Tibial artery (tissue), 4 donors: ENCODE results near the gene SH3PXD2B.

ENCODE experiments used
- DNase-seq, 2 donors: peaks; one replicate each; pipeline ENCODE4 v3.0.0-alpha.2; 2019
- H3K27ac ChIP-seq, 2 donors: fragments of 200-600 bp; sonication (generic) in 1 of 2; 1 replicate in 1 of 2; 2 replicates in 1 of 2; pipeline ENCODE4 v1.5.1; 2018 to 2019; ENCODE audit warnings: mild to moderate bottlenecking in 1 of 2
- H3K27me3 ChIP-seq, 2 donors: fragments of 200-600 bp; sonication (generic) in 1 of 2; one replicate each; pipeline versions ENCODE4 v1.5.1 to v1.6.0; 2016 to 2019
- H3K36me3 ChIP-seq, 3 donors: fragments of 200-600 bp; sonication (generic) in 2 of 3; one replicate each; pipeline ENCODE4 v1.5.1; 2016 to 2019; ENCODE audit warnings: mild to moderate bottlenecking in 2 of 3
- H3K4me1 ChIP-seq, 4 donors: fragments of 200-600 bp; sonication (generic) in 2 of 4; 1 replicate in 3 of 4; 2 replicates in 1 of 4; pipeline ENCODE4 v1.5.1; 2016 to 2019
- H3K4me3 ChIP-seq, 2 donors: fragments of 200-600 bp; sonication (generic) in 1 of 2; 1 replicate in 1 of 2; 2 replicates in 1 of 2; pipeline ENCODE4 v1.5.1; 2018 to 2019; ENCODE audit warnings: mild to moderate bottlenecking in 2 of 2
- H3K9me3 ChIP-seq, 3 donors: fragments of 200-600 bp; sonication (generic) in 1 of 3; one replicate each; pipeline ENCODE4 v1.5.1; 2016 to 2019
- intact Hi-C: fragments of 100-400 bp; cut with DNase I; formaldehyde crosslinking; loops from one replicate; pipeline ENCODE4 v1.15.0; 2023; ENCODE audit warnings: low total_unique reads
- TF ChIP-seq, protein P1 (sequence below), 2 experiments: fragments of 200-600 bp in 1 of 2; fragments of 450-650 bp in 1 of 2; IDR thresholded peaks; one replicate each; pipeline ENCODE4 v1.5.1; 2017 to 2019; ENCODE audit warnings: antibody characterized with exemption in 2 of 2, mild to moderate bottlenecking in 1 of 2, moderate library complexity in 1 of 2

SH3PXD2B gene

DNA sequence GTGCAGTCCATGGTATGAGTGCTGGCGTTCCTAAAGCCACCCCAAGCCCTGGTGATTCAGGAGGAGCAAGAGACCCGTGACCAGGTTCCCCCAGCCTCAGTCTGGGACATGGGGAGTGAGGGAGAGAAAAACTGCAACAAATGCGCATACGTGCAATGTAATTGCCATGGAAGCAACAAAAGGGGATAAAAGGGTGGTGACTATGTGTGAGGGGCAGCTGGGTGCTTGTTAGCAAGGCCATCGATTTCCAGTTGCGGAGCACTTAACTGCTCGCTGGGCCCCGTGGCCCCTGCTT lies 709 bp upstream of the SH3PXD2B start:
- Histone ChIP-seq H3K36me3 (no peaks in the 10 kb centered on the region), H3K27me3 (no peaks in the 10 kb centered on the region), H3K27ac (peak overlapping the region; percentile 65 to 90), H3K4me1 (peaks cover 0 to 47% (median 36%) of the 10 kb centered on the region in 4 donors), H3K9me3 (no peaks in the 10 kb centered on the region), H3K4me3 (peak overlapping the region; percentile 96 to 97)
- intact Hi-C loops = no loop called here
- TF ChIP-seq, protein P1, sequence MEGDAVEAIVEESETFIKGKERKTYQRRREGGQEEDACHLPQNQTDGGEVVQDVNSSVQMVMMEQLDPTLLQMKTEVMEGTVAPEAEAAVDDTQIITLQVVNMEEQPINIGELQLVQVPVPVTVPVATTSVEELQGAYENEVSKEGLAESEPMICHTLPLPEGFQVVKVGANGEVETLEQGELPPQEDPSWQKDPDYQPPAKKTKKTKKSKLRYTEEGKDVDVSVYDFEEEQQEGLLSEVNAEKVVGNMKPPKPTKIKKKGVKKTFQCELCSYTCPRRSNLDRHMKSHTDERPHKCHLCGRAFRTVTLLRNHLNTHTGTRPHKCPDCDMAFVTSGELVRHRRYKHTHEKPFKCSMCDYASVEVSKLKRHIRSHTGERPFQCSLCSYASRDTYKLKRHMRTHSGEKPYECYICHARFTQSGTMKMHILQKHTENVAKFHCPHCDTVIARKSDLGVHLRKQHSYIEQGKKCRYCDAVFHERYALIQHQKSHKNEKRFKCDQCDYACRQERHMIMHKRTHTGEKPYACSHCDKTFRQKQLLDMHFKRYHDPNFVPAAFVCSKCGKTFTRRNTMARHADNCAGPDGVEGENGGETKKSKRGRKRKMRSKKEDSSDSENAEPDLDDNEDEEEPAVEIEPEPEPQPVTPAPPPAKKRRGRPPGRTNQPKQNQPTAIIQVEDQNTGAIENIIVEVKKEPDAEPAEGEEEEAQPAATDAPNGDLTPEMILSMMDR (IDR thresholded peaks at IDR 0.05) = no peak
- peak in 1 of 2 donors; percentile 74 for DNase-seq

DNA sequence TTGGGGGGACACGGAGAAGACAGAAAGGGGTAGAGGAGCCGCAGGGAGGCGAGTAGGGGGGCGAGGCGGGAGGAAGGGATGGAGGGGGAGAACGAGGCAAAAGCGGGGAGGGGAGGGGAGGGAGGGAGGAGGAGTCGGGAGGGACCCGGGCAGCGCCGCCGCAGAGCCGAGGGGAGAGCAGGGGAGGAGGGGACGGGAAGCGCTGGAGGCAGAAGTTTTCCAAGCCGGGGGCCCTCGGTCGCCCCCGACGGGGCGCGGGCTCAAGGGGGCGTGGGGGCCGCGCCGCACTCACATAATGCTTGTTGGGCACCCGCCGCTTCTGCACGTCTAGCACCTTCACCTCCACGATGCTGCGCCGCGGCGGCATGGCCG lies 353 bp downstream of the SH3PXD2B start:
- Histone ChIP-seq H3K36me3 (no peaks in the 10 kb centered on the region), H3K9me3 (no peaks in the 10 kb centered on the region), H3K27ac (peak overlapping the region; percentile 86 to 90), H3K4me1 (peaks cover 0 to 47% (median 37%) of the 10 kb centered on the region in 4 donors), H3K4me3 (peak overlapping the region; percentile 96 to 97), H3K27me3 (no peaks in the 10 kb centered on the region)
- intact Hi-C loops = loop anchor here (2.0 kb wide), 1 partner anchor 35 kb away; no protein-coding TSS in a partner anchor
- peak in 1 of 2 donors; percentile 82 for DNase-seq
- TF ChIP-seq, protein P1 (IDR thresholded peaks at IDR 0.05) = no peak

DNA sequence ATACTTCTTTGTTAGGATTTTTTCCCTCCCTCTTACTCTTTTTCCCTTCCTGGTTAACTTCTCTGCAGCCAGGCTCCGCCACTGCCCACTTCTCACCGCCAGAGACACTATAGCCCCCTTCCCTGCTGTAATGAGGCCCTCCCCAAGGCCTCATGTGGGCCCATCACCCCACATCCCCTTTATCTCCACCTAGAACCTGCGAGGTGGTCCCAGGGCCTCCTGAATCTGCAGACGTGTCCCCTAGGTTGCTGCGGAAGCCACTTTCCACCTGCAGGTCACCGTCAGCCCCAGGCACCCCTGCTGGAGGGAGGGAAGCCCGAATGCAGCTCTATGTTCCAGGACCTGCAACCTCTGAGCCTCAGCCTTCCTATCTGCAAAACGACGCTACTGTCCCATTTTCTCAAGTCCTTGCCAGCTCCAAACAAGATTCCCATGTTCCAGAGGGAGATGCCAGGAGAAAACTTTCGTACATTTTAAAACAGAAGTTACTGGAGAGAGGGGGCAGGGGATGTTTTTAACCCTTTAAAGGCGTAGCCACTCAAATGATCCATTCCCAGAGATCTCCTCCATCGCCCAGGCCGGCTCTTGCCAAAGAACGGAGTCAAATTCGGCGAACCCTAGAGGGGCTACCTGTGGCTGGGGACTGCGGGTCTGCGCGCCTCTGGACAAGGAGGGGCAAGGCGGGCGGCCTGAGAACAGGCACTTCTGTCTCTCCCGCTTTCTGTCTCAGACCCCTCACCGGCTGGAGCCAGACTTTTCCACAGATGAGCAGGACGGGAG lies 929 bp downstream of the SH3PXD2B start:
- peak overlapping the region; percentile 96 to 97 for H3K4me3 ChIP-seq
- H3K27me3 ChIP-seq = no peaks in the 10 kb centered on the region
- intact Hi-C loops = loop anchor here (2.0 kb wide), 1 partner anchor 35 kb away; no protein-coding TSS in a partner anchor
- no peaks in the 10 kb centered on the region for H3K9me3 ChIP-seq
- peaks cover 0 to 47% (median 37%) of the 10 kb centered on the region in 4 donors for H3K4me1 ChIP-seq
- DNase-seq = peak in 1 of 2 donors; percentile 78
- no peaks in the 10 kb centered on the region for H3K36me3 ChIP-seq
- H3K27ac ChIP-seq = peak overlapping the region; percentile 86 to 90
- TF ChIP-seq, protein P1 (IDR thresholded peaks at IDR 0.05) = peak; percentile 50 to 51

DNA sequence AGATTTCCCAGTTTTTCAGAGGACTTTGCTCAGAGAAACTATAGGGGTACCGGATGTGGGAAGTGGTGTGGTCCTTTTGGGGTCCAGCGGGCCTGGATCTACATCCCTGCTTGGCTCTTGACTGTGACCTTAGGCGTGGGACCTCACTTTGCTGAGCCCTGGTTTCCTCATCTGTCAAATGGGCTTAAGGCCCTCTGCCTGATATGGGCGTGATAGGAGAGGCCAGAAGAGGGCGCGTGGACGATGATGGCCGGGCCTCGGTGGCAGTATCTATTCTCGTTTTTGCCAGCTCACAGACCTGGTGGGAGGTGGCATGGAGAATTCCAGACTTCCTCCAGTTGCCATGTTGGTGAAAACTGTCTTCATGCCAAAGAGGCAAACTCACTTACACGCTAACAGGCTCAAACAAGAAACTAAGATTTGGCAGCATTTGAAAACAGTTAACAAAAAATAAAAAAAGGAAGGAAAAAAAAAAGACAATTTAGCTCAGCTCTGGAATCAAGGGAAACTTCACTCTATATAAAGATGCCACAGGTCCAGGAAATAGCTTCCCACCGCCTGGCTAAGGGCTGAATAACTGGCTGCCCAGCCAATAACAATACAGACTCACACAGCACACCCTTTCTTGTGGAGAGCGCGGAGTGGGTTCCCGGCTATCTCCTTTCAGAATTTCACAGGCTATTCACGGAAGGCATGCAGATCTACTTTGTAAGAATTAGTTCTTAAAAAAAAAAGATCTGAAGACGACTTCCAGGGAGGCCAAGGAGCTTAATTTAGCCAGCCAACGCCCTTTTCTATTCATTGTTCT lies 1.7 kb downstream of the SH3PXD2B start:
- intact Hi-C loops = loop anchor here (2.0 kb wide), 1 partner anchor 34 kb away; no protein-coding TSS in a partner anchor

DNA sequence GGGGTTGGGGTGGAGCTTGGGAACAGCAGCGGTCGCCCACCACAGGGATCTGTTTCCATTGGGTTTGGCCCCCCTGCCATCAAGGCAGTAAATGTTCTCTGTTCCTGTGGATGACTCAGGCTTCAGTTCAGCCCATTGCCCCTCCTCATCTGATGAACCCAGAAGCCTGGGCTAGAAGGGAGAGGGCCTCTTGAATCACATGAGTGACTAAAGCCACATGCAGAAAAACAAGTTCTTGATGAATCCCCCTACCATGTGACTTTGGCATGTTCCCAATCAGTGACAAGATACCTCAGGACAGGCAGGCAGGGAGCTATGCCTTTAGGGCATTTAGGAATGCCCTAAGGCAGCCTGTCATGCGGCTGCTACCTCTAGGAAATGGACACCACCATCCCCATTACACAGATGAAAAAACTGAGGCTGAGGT lies 2.5 kb downstream of the SH3PXD2B start:
- peaks cover 2 to 59% (median 48%) of the 10 kb centered on the region in 4 donors for H3K4me1 ChIP-seq
- no peaks in the 10 kb centered on the region for H3K36me3 ChIP-seq
- H3K27me3 ChIP-seq = no peaks in the 10 kb centered on the region
- DNase-seq = peak; percentile 81 to 85
- intact Hi-C loops = loop anchor here (2.0 kb wide), 1 partner anchor 33 kb away; no protein-coding TSS in a partner anchor
- H3K27ac ChIP-seq = peak overlapping the region; percentile 86 to 90
- H3K4me3 ChIP-seq = peak overlapping the region in 1 of 2 donors; percentile 97
- no peaks in the 10 kb centered on the region for H3K9me3 ChIP-seq
- TF ChIP-seq, protein P1 (IDR thresholded peaks at IDR 0.05) = no peak

More for the DNA sequence above, 1.7 kb downstream of the SH3PXD2B start:
- TF ChIP-seq, protein P1 (IDR thresholded peaks at IDR 0.05) = no peak
- H3K27me3 ChIP-seq = no peaks in the 10 kb centered on the region
- H3K27ac ChIP-seq = peak overlapping the region; percentile 86 to 90
- H3K36me3 ChIP-seq = no peaks in the 10 kb centered on the region
- H3K4me3 ChIP-seq = peak overlapping the region; percentile 96 to 97
- no peaks in the 10 kb centered on the region for H3K9me3 ChIP-seq
- H3K4me1 ChIP-seq = peaks cover 0 to 51% (median 40%) of the 10 kb centered on the region in 4 donors
- peak; percentile 62 to 79 for DNase-seq
